ENCODE measurements around the gene FAM136A.
"Not testable (repeated sequence)": the region's sequence is repeated elsewhere in the genome, so short reads cannot be mapped to it uniquely, and the experiment has no call there.

The FAM136A gene

GRCh38 chr2:70301344-70302194, at the start of gene FAM136A:
TSS of gene FAM136A (minus strand) at chr2:70302067. CDS start at chr2:70302011, 56 bp downstream.
- peak; percentile 78 for DNase-seq

GRCh38 chr2:70349921-70350685, 48.2 kb upstream of the FAM136A start:
- no peak for DNase-seq

- DNase-seq, result no peak
Observed at GRCh38 chr2:70347831-70348230, 46.0 kb upstream of the FAM136A start.

- DNase-seq, result no peak
Observed at GRCh38 chr2:70344195-70344594, 42.3 kb upstream of the FAM136A start.

- no peak for DNase-seq
Observed at GRCh38 chr2:70341477-70341765, 39.6 kb upstream of the FAM136A start.

- DNase-seq, result peak; percentile 24
Observed at GRCh38 chr2:70340761-70341476, 39.1 kb upstream of the FAM136A start.

GRCh38 chr2:70340075-70340474, 38.2 kb upstream of the FAM136A start:
- DNase-seq, result no peak

GRCh38 chr2:70336552-70336951, 34.7 kb upstream of the FAM136A start:
- no peak for DNase-seq

GRCh38 chr2:70331012-70331411, 29.1 kb upstream of the FAM136A start:
- DNase-seq, result no peak

GRCh38 chr2:70330476-70330875, 28.6 kb upstream of the FAM136A start:
- no peak for DNase-seq

- DNase-seq, result no peak
Observed at GRCh38 chr2:70328921-70329561, 27.2 kb upstream of the FAM136A start.

GRCh38 chr2:70325875-70326274, 24.0 kb upstream of the FAM136A start:
- DNase-seq, result no peak

GRCh38 chr2:70322518-70322917, 20.7 kb upstream of the FAM136A start:
- DNase-seq, result no peak

GRCh38 chr2:70321370-70321769, 19.5 kb upstream of the FAM136A start:
- peak; percentile 66 for DNase-seq

- DNase-seq, result no peak
Observed at GRCh38 chr2:70314640-70315039, 12.8 kb upstream of the FAM136A start.

- DNase-seq, result no peak
Observed at GRCh38 chr2:70312560-70312959, 10.7 kb upstream of the FAM136A start.

- DNase-seq, result no peak
Observed at GRCh38 chr2:70310899-70311298, 9.0 kb upstream of the FAM136A start.

- DNase-seq, result no peak
Observed at GRCh38 chr2:70305531-70305930, 3.7 kb upstream of the FAM136A start.

GRCh38 chr2:70304498-70304897, 2.6 kb upstream of the FAM136A start:
- DNase-seq, result no peak

GRCh38 chr2:70303186-70303585, 1.3 kb upstream of the FAM136A start:
- DNase-seq, result no peak

GRCh38 chr2:70302195-70302546, 304 bp upstream of the FAM136A start:
- DNase-seq, result not testable (repeated sequence)

GRCh38 chr2:70300771-70301343, 1.0 kb downstream of the FAM136A start:
- no peak for DNase-seq

- DNase-seq, result not testable (repeated sequence)
Observed at GRCh38 chr2:70297828-70298227, 4.0 kb downstream of the FAM136A start.

Measured in MV-4-11 (cell line).